Nephron (organoid): ENCODE data around the gene ZDHHC4.
A peak's percentile ranks its signal among the peaks of the same experiment; 100 is the strongest.

Source experiments
- H3K27ac Mint-ChIP-seq, 3 experiments: 2 replicates each; pipeline ENCODE4 v1.8.0; 2020; ENCODE audit warnings: mixed read lengths in 3 of 3, mild to moderate bottlenecking in 2 of 3, moderate library complexity in 1 of 3
- H3K27me3 Mint-ChIP-seq: 2 replicates; pipeline ENCODE4 v1.8.0; 2021; ENCODE audit warnings: low read depth, mild to moderate bottlenecking, moderate library complexity, mixed read lengths
- H3K36me3 Mint-ChIP-seq: 2 replicates; pipeline ENCODE4 v1.8.0; 2020; ENCODE audit warnings: low read depth, mixed read lengths
- H3K4me1 Mint-ChIP-seq: 2 replicates; pipeline ENCODE4 v1.8.0; 2020; ENCODE audit warnings: mixed read lengths
- H3K4me3 Mint-ChIP-seq, 3 experiments: 2 replicates each; pipeline ENCODE4 v1.8.0; 2020; ENCODE audit warnings: mild to moderate bottlenecking in 3 of 3, mixed read lengths in 3 of 3, moderate library complexity in 2 of 3
- H3K9me3 Mint-ChIP-seq: 2 replicates; pipeline ENCODE4 v1.8.0; 2020; ENCODE audit warnings: mixed read lengths
- CTCF ChIP-seq, 3 experiments: fragments of 200-600 bp; sonication (generic); IDR thresholded peaks; one replicate each; pipeline ENCODE4 v1.5.0; 2021; ENCODE audit warnings: antibody characterized with exemption in 3 of 3; ENCODE audit not compliant: unreplicated experiment in 3 of 3

Gene ZDHHC4

GRCh38 chr7:6532516-6532915 lies 44.7 kb upstream of the ZDHHC4 start:
- TF ChIP-seq CTCF (IDR thresholded peaks at IDR 0.05; ENCODE audit: unreplicated experiment in 3 of 3), result no peak
- Mint-ChIP-seq H3K9me3 (no peaks in the 10 kb centered on the region), H3K27me3 (peaks cover 89% of the 10 kb centered on the region), H3K27ac (no peak overlapping the region), H3K4me1 (no peaks in the 10 kb centered on the region), H3K4me3 (peak overlapping the region in 1 of 3 experiments; percentile 23), H3K36me3 (no peaks in the 10 kb centered on the region)

GRCh38 chr7:6533893-6534495 lies 43.3 kb upstream of the ZDHHC4 start:
- Mint-ChIP-seq H3K27me3 (peaks cover 86% of the 10 kb centered on the region), H3K4me3 (peak overlapping the region in 1 of 3 experiments; percentile 5), H3K4me1 (no peaks in the 10 kb centered on the region), H3K9me3 (no peaks in the 10 kb centered on the region), H3K27ac (no peak overlapping the region), H3K36me3 (no peaks in the 10 kb centered on the region)
- no peak for TF ChIP-seq CTCF (IDR thresholded peaks at IDR 0.05; ENCODE audit: unreplicated experiment in 3 of 3)

- Mint-ChIP-seq H3K4me1 (no peaks in the 10 kb centered on the region), H3K27ac (no peak overlapping the region)
Observed at GRCh38 chr7:6536262-6537260, 40.7 kb upstream of the ZDHHC4 start.

GRCh38 chr7:6542368-6542767 lies 34.9 kb upstream of the ZDHHC4 start:
- no peaks in the 10 kb centered on the region for H3K36me3 Mint-ChIP-seq
- H3K4me3 Mint-ChIP-seq, result no peak overlapping the region
- TF ChIP-seq CTCF (IDR thresholded peaks at IDR 0.05; ENCODE audit: unreplicated experiment in 3 of 3), result no peak
- H3K4me1 Mint-ChIP-seq, result no peaks in the 10 kb centered on the region
- H3K27ac Mint-ChIP-seq, result no peak overlapping the region
- H3K27me3 Mint-ChIP-seq, result peaks cover 32% of the 10 kb centered on the region
- H3K9me3 Mint-ChIP-seq, result no peaks in the 10 kb centered on the region

More at GRCh38 chr7:6536262-6537260, 40.7 kb upstream of the ZDHHC4 start:
- H3K27me3 Mint-ChIP-seq, result peaks cover 72% of the 10 kb centered on the region
- H3K36me3 Mint-ChIP-seq, result no peaks in the 10 kb centered on the region
- TF ChIP-seq CTCF (IDR thresholded peaks at IDR 0.05; ENCODE audit: unreplicated experiment in 3 of 3), result no peak
- peak overlapping the region in 2 of 3 experiments; percentile 63 to 65 for H3K4me3 Mint-ChIP-seq
- no peaks in the 10 kb centered on the region for H3K9me3 Mint-ChIP-seq

GRCh38 chr7:6545398-6546126 lies 31.7 kb upstream of the ZDHHC4 start:
- Mint-ChIP-seq H3K4me1 (no peaks in the 10 kb centered on the region), H3K4me3 (no peak overlapping the region), H3K36me3 (no peaks in the 10 kb centered on the region), H3K9me3 (no peaks in the 10 kb centered on the region), H3K27ac (no peak overlapping the region), H3K27me3 (peaks cover 17% of the 10 kb centered on the region)
- TF ChIP-seq CTCF (IDR thresholded peaks at IDR 0.05; ENCODE audit: unreplicated experiment in 3 of 3), result no peak
